KOPT-K1 (cell line): ENCODE results near the gene CRISPLD2.
"Not testable (repeated sequence)": the region's sequence is repeated elsewhere in the genome, so short reads cannot be mapped to it uniquely, and the experiment has no call there.

Source experiments
- H3K27ac ChIP-seq: fragments of 200-600 bp; sonication (generic); 2 replicates; pipeline ENCODE4 v1.5.1; 2016; ENCODE audit warnings: antibody characterized with exemption, mild to moderate bottlenecking, low read depth, low read length; ENCODE audit not compliant: poor library complexity, severe bottlenecking
- H3K36me3 ChIP-seq: fragments of 200-600 bp; sonication (generic); 2 replicates; pipeline ENCODE4 v1.5.1; 2017; ENCODE audit warnings: antibody characterized with exemption, mild to moderate bottlenecking, low read length, moderate library complexity; ENCODE audit not compliant: insufficient read depth
- H3K9me3 ChIP-seq: fragments of 200-600 bp; sonication (generic); 2 replicates; pipeline ENCODE4 v1.5.1; 2017; ENCODE audit warnings: antibody characterized with exemption, low read length, mild to moderate bottlenecking; ENCODE audit not compliant: insufficient read depth, poor library complexity, severe bottlenecking

Gene CRISPLD2

GRCh38 chr16:84868829-84869472 lies 49.2 kb downstream of the CRISPLD2 start:
- H3K36me3 ChIP-seq, result no peaks in the 10 kb centered on the region
- no peak overlapping the region for H3K27ac ChIP-seq
- no peaks in the 10 kb centered on the region for H3K9me3 ChIP-seq

GRCh38 chr16:84869473-84869845 lies 49.7 kb downstream of the CRISPLD2 start:
- Histone ChIP-seq H3K36me3 (no peaks in the 10 kb centered on the region), H3K9me3 (no peaks in the 10 kb centered on the region), H3K27ac (no peak overlapping the region)

GRCh38 chr16:84872971-84873370 lies 53.2 kb downstream of the CRISPLD2 start:
- not testable (repeated sequence) for H3K27ac ChIP-seq, H3K36me3 ChIP-seq, H3K9me3 ChIP-seq

GRCh38 chr16:84874004-84874435 lies 54.2 kb downstream of the CRISPLD2 start:
- no peaks in the 10 kb centered on the region for H3K36me3 ChIP-seq
- no peak overlapping the region for H3K27ac ChIP-seq
- H3K9me3 ChIP-seq, result no peaks in the 10 kb centered on the region

GRCh38 chr16:84874553-84874952 lies 54.8 kb downstream of the CRISPLD2 start:
- H3K9me3 ChIP-seq, result no peaks in the 10 kb centered on the region
- H3K27ac ChIP-seq, result no peak overlapping the region
- H3K36me3 ChIP-seq, result no peaks in the 10 kb centered on the region

GRCh38 chr16:84874983-84875382 lies 55.2 kb downstream of the CRISPLD2 start:
- no peak overlapping the region for H3K27ac ChIP-seq
- H3K36me3 ChIP-seq, result no peaks in the 10 kb centered on the region

GRCh38 chr16:84875846-84876245 lies 56.1 kb downstream of the CRISPLD2 start:
- Histone ChIP-seq H3K36me3 (no peaks in the 10 kb centered on the region), H3K9me3 (no peaks in the 10 kb centered on the region), H3K27ac (no peak overlapping the region)

More at GRCh38 chr16:84874983-84875382, 55.2 kb downstream of the CRISPLD2 start:
- H3K9me3 ChIP-seq, result no peaks in the 10 kb centered on the region

GRCh38 chr16:84876873-84877606 lies 57.3 kb downstream of the CRISPLD2 start:
- H3K9me3 ChIP-seq, result no peaks in the 10 kb centered on the region
- H3K27ac ChIP-seq, result no peak overlapping the region
- H3K36me3 ChIP-seq, result no peaks in the 10 kb centered on the region

- Histone ChIP-seq H3K27ac (no peak overlapping the region), H3K36me3 (no peaks in the 10 kb centered on the region), H3K9me3 (no peaks in the 10 kb centered on the region)
These were observed 59.0 kb downstream of the CRISPLD2 start for GRCh38 chr16:84878770-84879169.

GRCh38 chr16:84879569-84880487 lies 60.0 kb downstream of the CRISPLD2 start:
- no peaks in the 10 kb centered on the region for H3K36me3 ChIP-seq
- H3K9me3 ChIP-seq, result no peaks in the 10 kb centered on the region
- H3K27ac ChIP-seq, result no peak overlapping the region

GRCh38 chr16:84881702-84882521 lies 62.1 kb downstream of the CRISPLD2 start:
- H3K36me3 ChIP-seq, result no peaks in the 10 kb centered on the region
- no peaks in the 10 kb centered on the region for H3K9me3 ChIP-seq
- no peak overlapping the region for H3K27ac ChIP-seq

- no peak overlapping the region for H3K27ac ChIP-seq
- no peaks in the 10 kb centered on the region for H3K36me3 ChIP-seq
- no peaks in the 10 kb centered on the region for H3K9me3 ChIP-seq
These were observed 63.5 kb downstream of the CRISPLD2 start for GRCh38 chr16:84883301-84883700.

- H3K27ac ChIP-seq, result no peak overlapping the region
These were observed 64.4 kb downstream of the CRISPLD2 start for GRCh38 chr16:84884246-84884595.

GRCh38 chr16:84884596-84885341 lies 65.0 kb downstream of the CRISPLD2 start:
- no peaks in the 10 kb centered on the region for H3K36me3 ChIP-seq
- H3K9me3 ChIP-seq, result no peaks in the 10 kb centered on the region

More at GRCh38 chr16:84884246-84884595, 64.4 kb downstream of the CRISPLD2 start:
- H3K9me3 ChIP-seq, result no peaks in the 10 kb centered on the region
- H3K36me3 ChIP-seq, result no peaks in the 10 kb centered on the region

More at GRCh38 chr16:84884596-84885341, 65.0 kb downstream of the CRISPLD2 start:
- no peak overlapping the region for H3K27ac ChIP-seq
